Measurements from ENCODE around the gene LGI4. TPM values are rescaled to one million over a fixed set of nuclear protein-coding genes. Genes with fewer than 3 reads are reported as not detected.

Gene LGI4
- total RNA-seq, 1 donor from 2014 or later: 32.9 TPM

- TF ChIP-seq POLR2AphosphoS5 (IDR thresholded peaks at IDR 0.05; ENCODE audit: insufficient read depth in 1 of 2, low read depth in 1 of 2) (peak; percentile 16 to 32), CTCF (IDR thresholded peaks at IDR 0.05) (no peak), POLR2A (IDR thresholded peaks at IDR 0.05) (no peak)
Measured at GRCh38 chr19:35178701-35179100, 43.8 kb upstream of the LGI4 start.

GRCh38 chr19:35177377-35178274, 42.8 kb upstream of the LGI4 start:
- H3K36me3 ChIP-seq: no peaks in the 10 kb centered on the region
- H3K27me3 ChIP-seq: no peaks in the 10 kb centered on the region
- H3K4me3 ChIP-seq: no peak overlapping the region
- no peaks in the 10 kb centered on the region for H3K9me3 ChIP-seq
- DNase-seq (ENCODE audit: extremely low spot score in 2 of 2): peak in 1 of 2 donors; percentile 77
- TF ChIP-seq POLR2A (IDR thresholded peaks at IDR 0.05): no peak
- no peak for TF ChIP-seq POLR2AphosphoS5 (IDR thresholded peaks at IDR 0.05; ENCODE audit: insufficient read depth in 1 of 2, low read depth in 1 of 2)
- no peak for TF ChIP-seq CTCF (IDR thresholded peaks at IDR 0.05)
- intact Hi-C loops (cut with DNase I): no loop called here
- H3K4me1 ChIP-seq: peaks cover 19% of the 10 kb centered on the region
- peak overlapping the region; percentile 72 for H3K27ac ChIP-seq

More at GRCh38 chr19:35178701-35179100, 43.8 kb upstream of the LGI4 start:
- Histone ChIP-seq H3K27me3 (no peaks in the 10 kb centered on the region), H3K9me3 (no peaks in the 10 kb centered on the region), H3K4me1 (peaks cover 19% of the 10 kb centered on the region), H3K27ac (peak overlapping the region; percentile 2), H3K4me3 (no peak overlapping the region), H3K36me3 (no peaks in the 10 kb centered on the region)
- intact Hi-C loops (cut with DNase I): no loop called here
- DNase-seq (ENCODE audit: extremely low spot score in 2 of 2): peak in 1 of 2 donors; percentile 97

GRCh38 chr19:35176181-35176570, 41.3 kb upstream of the LGI4 start:
- Histone ChIP-seq H3K27me3 (no peaks in the 10 kb centered on the region), H3K36me3 (no peaks in the 10 kb centered on the region), H3K4me3 (no peak overlapping the region), H3K27ac (peak overlapping the region; percentile 45), H3K9me3 (no peaks in the 10 kb centered on the region), H3K4me1 (peaks cover 19% of the 10 kb centered on the region)
- TF ChIP-seq CTCF (IDR thresholded peaks at IDR 0.05) (no peak), POLR2AphosphoS5 (IDR thresholded peaks at IDR 0.05; ENCODE audit: insufficient read depth in 1 of 2, low read depth in 1 of 2) (no peak), POLR2A (IDR thresholded peaks at IDR 0.05) (peak in 1 of 2 donors; percentile 5)
- DNase-seq (ENCODE audit: extremely low spot score in 2 of 2): peak in 1 of 2 donors; percentile 89
- intact Hi-C loops (cut with DNase I): no loop called here

- TF ChIP-seq POLR2A (IDR thresholded peaks at IDR 0.05) (no peak), CTCF (IDR thresholded peaks at IDR 0.05) (no peak), POLR2AphosphoS5 (IDR thresholded peaks at IDR 0.05; ENCODE audit: insufficient read depth in 1 of 2, low read depth in 1 of 2) (no peak)
Measured at GRCh38 chr19:35174226-35174625, 39.4 kb upstream of the LGI4 start.

GRCh38 chr19:35171730-35172129, 36.9 kb upstream of the LGI4 start:
- Histone ChIP-seq H3K4me3 (no peak overlapping the region), H3K27me3 (no peaks in the 10 kb centered on the region), H3K9me3 (peaks cover under 1% of the 10 kb centered on the region), H3K36me3 (peaks cover 0 to 6% of the 10 kb centered on the region in 2 donors), H3K4me1 (peaks cover 19% of the 10 kb centered on the region), H3K27ac (no peak overlapping the region)
- intact Hi-C loops (cut with DNase I): no loop called here
- no peak for DNase-seq (ENCODE audit: extremely low spot score in 2 of 2)
- TF ChIP-seq POLR2AphosphoS5 (IDR thresholded peaks at IDR 0.05; ENCODE audit: insufficient read depth in 1 of 2, low read depth in 1 of 2) (no peak), POLR2A (IDR thresholded peaks at IDR 0.05) (no peak), CTCF (IDR thresholded peaks at IDR 0.05) (no peak)

More at GRCh38 chr19:35174226-35174625, 39.4 kb upstream of the LGI4 start:
- intact Hi-C loops (cut with DNase I): no loop called here
- no peaks in the 10 kb centered on the region for H3K27me3 ChIP-seq
- H3K4me1 ChIP-seq: peaks cover 19% of the 10 kb centered on the region
- no peak overlapping the region for H3K27ac ChIP-seq
- no peaks in the 10 kb centered on the region for H3K9me3 ChIP-seq
- H3K4me3 ChIP-seq: no peak overlapping the region
- H3K36me3 ChIP-seq: no peaks in the 10 kb centered on the region
- DNase-seq (ENCODE audit: extremely low spot score in 2 of 2): no peak

Data from vagina (tissue), 2 donors.